RWPE1 (cell line): ENCODE results near the gene NELL1.

Source experiments
- CTCF ChIA-PET: fragments of 350-600 bp; sonication (Branson Sonifier 250); formaldehyde crosslinking; extraction: SDS; loops from one replicate; lab custom pipeline; 2021; lab: Yijun Ruan, JAX
- POLR2A ChIA-PET: fragments of 400-600 bp; formaldehyde crosslinking; extraction: SDS; loops from one replicate; lab custom pipeline; 2020; ENCODE audit warnings: antibody characterized with exemption; ENCODE audit not compliant: low non-redundant PET; lab: Yijun Ruan, JAX
- DNase-seq: peaks from one replicate; pipeline ENCODE4 v3.0.0; 2012; ENCODE audit warnings: low spot score
- H3K27ac ChIP-seq: fragments of 450-650 bp; 2 replicates; pipeline ENCODE4 v1.5.1; 2017
- CTCF ChIP-seq: fragments of 450-650 bp; conservative IDR thresholded peaks from 2 replicates; pipeline ENCODE4 v1.5.1; 2017; ENCODE audit warnings: low read depth, mild to moderate bottlenecking

Gene NELL1

GRCh38 chr11:21374376-21374775 is 705.0 kb downstream of the NELL1 start:
- H3K27ac ChIP-seq, result no peak overlapping the region
- POLR2A ChIA-PET, result no interaction called here
- no peak for DNase-seq
- TF ChIP-seq CTCF, result no peak
- CTCF ChIA-PET, result no interaction called here

GRCh38 chr11:21385669-21386440 is 716.5 kb downstream of the NELL1 start:
- CTCF ChIA-PET, result no interaction called here

GRCh38 chr11:21390430-21390829 is 721.0 kb downstream of the NELL1 start:
- TF ChIP-seq CTCF, result no peak
- H3K27ac ChIP-seq, result no peak overlapping the region
- DNase-seq, result no peak
- ChIA-PET POLR2A (no interaction called here), CTCF (no interaction called here)

More at GRCh38 chr11:21385669-21386440, 716.5 kb downstream of the NELL1 start:
- no peak for TF ChIP-seq CTCF
- no peak for DNase-seq
- POLR2A ChIA-PET, result no interaction called here
- no peak overlapping the region for H3K27ac ChIP-seq

GRCh38 chr11:21396342-21397008 is 727.1 kb downstream of the NELL1 start:
- H3K27ac ChIP-seq, result no peak overlapping the region
- ChIA-PET CTCF (no interaction called here), POLR2A (no interaction called here)
- TF ChIP-seq CTCF, result no peak
- no peak for DNase-seq

- POLR2A ChIA-PET, result no interaction called here
- no peak for DNase-seq
- CTCF ChIA-PET, result interaction anchor here (0.6 kb wide), 1 partner anchor 553 kb away, joined by 3 read pairs; no protein-coding TSS in a partner anchor
- no peak for TF ChIP-seq CTCF
- no peak overlapping the region for H3K27ac ChIP-seq
Measured at GRCh38 chr11:21398195-21398594, 728.8 kb downstream of the NELL1 start.

GRCh38 chr11:21401496-21401895 is 732.1 kb downstream of the NELL1 start:
- DNase-seq, result no peak
- POLR2A ChIA-PET, result no interaction called here
- H3K27ac ChIP-seq, result no peak overlapping the region
- TF ChIP-seq CTCF, result no peak
- CTCF ChIA-PET, result no interaction called here
